Endothelial cell (in vitro differentiated cells): Measurements from ENCODE around the gene MUC13. TPM values are rescaled to one million over a fixed set of nuclear protein-coding genes. Genes with fewer than 3 reads are reported as not detected.

Experiments
- DNase-seq: peaks from one replicate; pipeline ENCODE4 v3.0.0; 2021; ENCODE audit warnings: low spot score
- H3K27ac Mint-ChIP-seq: one replicate; pipeline ENCODE4 v1.8.0; 2021; ENCODE audit warnings: mixed read lengths, inconsistent platforms; ENCODE audit not compliant: unreplicated experiment
- H3K27me3 Mint-ChIP-seq: one replicate; pipeline ENCODE4 v1.8.0; 2021; ENCODE audit warnings: mild to moderate bottlenecking, moderate library complexity, mixed read lengths, inconsistent platforms; ENCODE audit not compliant: unreplicated experiment
- H3K36me3 Mint-ChIP-seq: one replicate; pipeline ENCODE4 v1.8.0; 2021; ENCODE audit warnings: mild to moderate bottlenecking, low read depth, mixed read lengths, inconsistent platforms; ENCODE audit not compliant: unreplicated experiment
- H3K4me1 Mint-ChIP-seq: one replicate; pipeline ENCODE4 v1.8.0; 2021; ENCODE audit warnings: mild to moderate bottlenecking, mixed read lengths, inconsistent platforms; ENCODE audit not compliant: unreplicated experiment
- H3K4me3 Mint-ChIP-seq: one replicate; pipeline ENCODE4 v1.8.0; 2021; ENCODE audit warnings: mild to moderate bottlenecking, mixed read lengths, inconsistent platforms; ENCODE audit not compliant: unreplicated experiment
- H3K9me3 Mint-ChIP-seq: one replicate; pipeline ENCODE4 v1.8.0; 2021; ENCODE audit warnings: mixed read lengths, inconsistent platforms; ENCODE audit not compliant: unreplicated experiment
- total RNA-seq: library from RNA; stranded (reverse); fragmentation: NEBNext Ultra II Directional; extraction: Animal tissue kit (Norgen Biotek cat#: 25700); gene quantifications from one replicate; pipeline ENCODE4 v1.2.1, GENCODE V29; 2021; ENCODE audit not compliant: unreplicated experiment
- TF ChIP-seq, protein P1 (sequence below): fragments of 200-600 bp; sonication (generic); IDR thresholded peaks from one replicate; pipeline ENCODE4 v1.5.0; 2021; ENCODE audit warnings: antibody characterized with exemption; ENCODE audit not compliant: unreplicated experiment

MUC13 gene
- total RNA-seq, 1 donor from 2014 or later, result not detected

DNA sequence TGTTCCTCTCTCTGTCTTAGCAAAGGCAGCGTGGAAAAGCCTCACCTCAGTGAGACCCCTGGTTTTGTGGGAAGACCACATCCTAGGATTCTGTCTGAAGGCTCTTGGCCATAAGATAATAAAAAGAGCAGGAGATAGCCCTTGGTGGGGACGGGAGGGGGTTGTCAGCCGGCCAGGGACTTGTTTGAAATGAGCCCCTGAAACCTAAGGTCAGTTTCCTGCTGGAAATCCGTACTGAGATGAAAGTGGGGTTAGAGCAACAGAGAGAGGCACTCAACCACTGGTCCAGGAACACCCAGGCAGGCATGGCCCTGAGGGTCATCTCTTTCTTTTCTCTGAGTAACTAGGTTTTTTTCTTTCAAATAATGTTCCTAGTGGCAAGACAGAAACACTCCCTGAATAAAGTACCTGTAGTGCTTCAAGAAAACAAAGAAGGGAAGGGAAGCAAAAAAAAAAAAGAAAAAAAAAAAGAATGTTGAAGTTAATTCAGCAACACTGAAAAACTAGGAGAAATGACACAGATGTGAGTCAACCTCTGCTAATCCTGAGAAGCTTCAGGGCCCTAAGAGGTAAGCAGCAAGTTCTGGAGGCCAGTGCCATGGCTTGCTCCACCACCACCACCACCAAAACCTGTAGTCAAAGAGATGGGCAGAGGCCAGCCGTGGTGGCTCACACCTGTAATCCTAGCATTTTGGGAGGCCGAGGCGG, 50.6 kb downstream of the MUC13 start:
- TF ChIP-seq, protein P1, sequence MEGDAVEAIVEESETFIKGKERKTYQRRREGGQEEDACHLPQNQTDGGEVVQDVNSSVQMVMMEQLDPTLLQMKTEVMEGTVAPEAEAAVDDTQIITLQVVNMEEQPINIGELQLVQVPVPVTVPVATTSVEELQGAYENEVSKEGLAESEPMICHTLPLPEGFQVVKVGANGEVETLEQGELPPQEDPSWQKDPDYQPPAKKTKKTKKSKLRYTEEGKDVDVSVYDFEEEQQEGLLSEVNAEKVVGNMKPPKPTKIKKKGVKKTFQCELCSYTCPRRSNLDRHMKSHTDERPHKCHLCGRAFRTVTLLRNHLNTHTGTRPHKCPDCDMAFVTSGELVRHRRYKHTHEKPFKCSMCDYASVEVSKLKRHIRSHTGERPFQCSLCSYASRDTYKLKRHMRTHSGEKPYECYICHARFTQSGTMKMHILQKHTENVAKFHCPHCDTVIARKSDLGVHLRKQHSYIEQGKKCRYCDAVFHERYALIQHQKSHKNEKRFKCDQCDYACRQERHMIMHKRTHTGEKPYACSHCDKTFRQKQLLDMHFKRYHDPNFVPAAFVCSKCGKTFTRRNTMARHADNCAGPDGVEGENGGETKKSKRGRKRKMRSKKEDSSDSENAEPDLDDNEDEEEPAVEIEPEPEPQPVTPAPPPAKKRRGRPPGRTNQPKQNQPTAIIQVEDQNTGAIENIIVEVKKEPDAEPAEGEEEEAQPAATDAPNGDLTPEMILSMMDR, result no peak
- Mint-ChIP-seq H3K4me3 (no peak overlapping the region), H3K27ac (no peak overlapping the region), H3K27me3 (peaks cover 8% of the 10 kb centered on the region), H3K9me3 (no peaks in the 10 kb centered on the region), H3K4me1 (peaks cover 38% of the 10 kb centered on the region), H3K36me3 (no peaks in the 10 kb centered on the region)
- DNase-seq, result no peak

DNA sequence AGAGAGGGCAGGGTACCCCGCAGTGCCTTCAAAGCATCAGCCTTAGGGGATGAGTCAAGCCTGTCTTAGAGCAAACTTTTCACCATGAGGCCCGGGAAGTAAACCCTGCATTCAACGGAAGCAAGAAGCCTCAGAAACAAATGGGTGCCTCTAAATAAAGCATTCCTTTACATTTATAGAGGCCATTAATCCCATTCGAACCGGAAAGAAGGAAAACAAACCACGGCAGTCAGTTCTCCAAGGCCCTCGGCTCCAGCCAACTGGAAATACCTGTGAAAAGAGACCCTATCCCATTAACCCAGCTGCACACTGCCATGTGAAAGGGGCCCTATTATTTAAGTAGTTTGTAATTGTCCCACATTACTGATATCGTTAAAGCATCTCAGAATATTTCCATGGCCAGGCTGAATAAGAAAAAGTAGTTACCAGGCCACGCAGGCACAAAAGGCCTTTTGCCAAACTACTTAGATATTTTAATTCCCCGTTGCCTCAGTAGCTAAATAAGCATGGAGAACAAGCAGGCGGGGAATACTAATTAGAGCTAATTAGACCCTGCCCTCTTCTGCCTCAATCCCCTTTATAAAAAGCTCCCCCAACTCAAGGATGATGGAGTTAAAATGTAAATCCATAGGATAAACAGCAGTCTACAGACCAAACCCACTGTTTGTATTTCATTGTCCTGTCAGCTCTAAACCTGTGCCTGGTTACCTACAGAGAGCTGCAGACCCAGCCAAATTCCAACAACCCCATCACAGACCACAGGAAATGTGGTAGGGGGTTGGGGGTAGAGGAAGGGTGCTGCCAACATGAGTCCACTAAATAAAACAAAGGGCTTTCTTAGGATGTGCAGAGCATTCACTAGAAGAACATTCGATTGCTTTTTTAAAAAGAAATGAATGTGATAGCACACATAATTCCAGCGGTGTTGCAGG, 51.5 kb downstream of the MUC13 start:
- no peak overlapping the region for H3K4me3 Mint-ChIP-seq
- H3K27me3 Mint-ChIP-seq, result peaks cover 8% of the 10 kb centered on the region
- H3K4me1 Mint-ChIP-seq, result peaks cover 40% of the 10 kb centered on the region
- H3K27ac Mint-ChIP-seq, result no peak overlapping the region
- no peaks in the 10 kb centered on the region for H3K36me3 Mint-ChIP-seq
- DNase-seq, result no peak
- TF ChIP-seq, protein P1, result no peak
- H3K9me3 Mint-ChIP-seq, result no peaks in the 10 kb centered on the region

DNA sequence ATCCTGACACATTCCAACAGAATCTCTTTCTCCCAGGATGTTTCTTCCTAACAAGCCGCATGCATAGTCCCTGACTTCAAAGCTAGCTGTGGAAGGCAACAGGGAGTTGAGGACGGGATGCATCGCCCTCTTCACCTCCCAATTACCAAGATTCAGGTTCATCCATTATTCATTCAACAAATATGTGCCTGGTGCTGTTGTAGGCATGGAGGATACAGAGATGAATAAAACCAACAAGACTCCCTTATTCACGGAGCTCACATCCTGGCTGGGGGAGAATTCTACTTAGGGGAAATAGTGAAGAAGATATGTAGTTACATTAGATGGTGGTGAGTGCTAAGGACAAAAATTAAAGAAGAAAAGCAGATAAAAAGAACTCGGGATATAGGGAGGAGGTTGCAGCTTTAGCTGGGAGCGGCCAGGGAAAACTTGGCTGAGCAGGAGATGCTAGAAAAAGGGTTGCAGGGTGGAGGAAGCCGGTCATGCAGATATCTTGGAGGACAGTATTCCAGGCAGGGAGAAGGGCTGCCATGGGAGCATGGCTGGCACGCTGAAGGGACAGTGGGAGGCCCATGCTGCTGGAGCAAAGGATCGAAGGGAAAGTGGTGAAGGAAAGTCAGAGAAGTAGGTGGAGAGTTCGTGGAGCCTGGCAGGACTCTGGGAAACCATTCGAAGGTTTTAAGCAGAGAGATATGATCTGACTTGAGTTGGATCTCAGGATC, 52.4 kb downstream of the MUC13 start:
- Mint-ChIP-seq H3K9me3 (no peaks in the 10 kb centered on the region), H3K27me3 (peaks cover 5% of the 10 kb centered on the region), H3K4me3 (no peak overlapping the region), H3K36me3 (no peaks in the 10 kb centered on the region), H3K4me1 (peaks cover 39% of the 10 kb centered on the region), H3K27ac (no peak overlapping the region)
- TF ChIP-seq, protein P1, result no peak
- DNase-seq, result no peak

DNA sequence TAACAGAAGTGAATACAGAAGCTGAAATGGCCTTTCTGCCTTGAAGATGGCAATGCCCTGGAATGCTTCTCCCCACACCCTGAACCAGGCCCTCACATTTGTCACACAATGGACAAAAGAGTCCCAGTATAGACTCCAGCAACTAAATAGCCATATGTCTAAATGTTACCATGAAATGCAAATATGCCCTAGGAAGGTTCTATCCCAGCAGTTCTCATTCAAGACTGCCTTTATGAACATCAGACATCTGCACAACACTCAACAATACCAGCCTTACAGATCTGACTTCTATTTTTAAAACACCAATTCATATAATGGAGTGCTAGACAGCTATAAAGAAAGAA, 55.2 kb downstream of the MUC13 start:
- H3K4me1 Mint-ChIP-seq, result peaks cover 33% of the 10 kb centered on the region
- H3K4me3 Mint-ChIP-seq, result no peak overlapping the region
- TF ChIP-seq, protein P1, result no peak
- H3K27me3 Mint-ChIP-seq, result peaks cover 5% of the 10 kb centered on the region
- no peaks in the 10 kb centered on the region for H3K9me3 Mint-ChIP-seq
- no peaks in the 10 kb centered on the region for H3K36me3 Mint-ChIP-seq
- no peak overlapping the region for H3K27ac Mint-ChIP-seq
- no peak for DNase-seq
